SIG-M5 treated with dmso at 0.1 percent for 504 hours (cell line): ENCODE data around the gene TRPC4.
"Not testable (repeated sequence)": the region's sequence is repeated elsewhere in the genome, so short reads cannot be mapped to it uniquely, and the experiment has no call there.

Experiments used
- DNase-seq: peaks from one replicate; lab custom pipeline; 2025; ENCODE audit not compliant: unreplicated experiment; lab: John Stamatoyannopoulos, UW

The TRPC4 gene

DNA sequence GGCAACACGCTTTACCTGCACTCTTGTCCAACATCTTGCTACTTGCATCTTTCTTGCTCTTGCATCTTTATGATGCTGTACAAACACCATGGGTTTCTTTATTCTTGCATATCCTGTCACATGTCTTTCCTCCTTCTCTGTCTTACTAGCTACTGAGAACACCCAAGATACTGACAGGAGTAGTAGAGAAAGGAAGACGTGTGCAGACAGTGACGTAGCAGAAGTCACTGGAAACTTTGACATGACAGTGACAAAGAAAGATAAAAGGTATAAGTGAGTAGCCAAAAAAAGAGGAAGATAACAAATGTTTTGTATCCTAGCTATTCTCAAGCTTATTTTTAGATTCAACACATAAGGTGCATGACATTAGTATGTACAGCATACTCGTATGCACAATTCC lies 34.2 kb downstream of the TRPC4 start:
- DNase-seq, result no peak

DNA sequence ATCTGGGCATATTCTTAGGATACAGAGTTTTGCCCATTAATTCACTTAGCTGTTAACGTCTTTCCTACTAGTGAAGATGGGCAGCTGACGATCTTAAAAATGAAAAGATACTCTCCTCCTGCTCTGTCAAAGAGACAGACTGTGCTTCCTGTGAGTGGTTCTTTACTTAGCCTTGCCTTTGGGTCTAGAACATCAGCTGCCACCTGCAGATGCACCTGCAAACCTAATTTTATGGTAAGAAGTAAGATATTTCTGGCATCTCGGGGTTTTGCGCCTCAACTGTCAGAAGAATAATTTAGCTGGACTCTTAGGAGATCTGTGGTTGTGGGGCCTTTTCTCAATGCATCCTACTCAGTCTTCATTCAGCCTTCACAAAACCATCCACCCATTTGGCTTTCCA lies 36.2 kb downstream of the TRPC4 start:
- DNase-seq, result no peak

- DNase-seq, result no peak
Observed at GRCh38 chr13:37816276-37816675, 53.3 kb downstream of the TRPC4 start.

GRCh38 chr13:37811441-37811840 lies 58.1 kb downstream of the TRPC4 start:
- no peak for DNase-seq

GRCh38 chr13:37806666-37807065 lies 62.9 kb downstream of the TRPC4 start:
- DNase-seq, result no peak

DNA sequence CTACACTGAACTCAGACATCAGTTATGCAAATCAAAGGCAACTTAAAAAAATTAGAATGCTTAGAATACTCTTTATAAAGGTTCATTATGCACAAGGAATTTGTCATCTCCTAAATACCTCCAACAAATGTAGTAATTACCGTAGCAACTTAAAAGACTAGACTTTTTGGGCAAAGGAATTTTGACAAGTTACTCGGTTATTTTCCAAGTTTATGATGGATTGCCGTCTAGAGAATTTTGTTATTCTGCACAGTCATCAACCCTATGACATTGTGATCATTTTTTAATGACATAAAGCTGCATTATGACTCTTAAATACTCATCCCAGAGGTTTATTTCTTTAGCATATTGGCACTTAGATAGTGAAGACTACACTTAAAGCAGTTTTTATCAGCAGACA lies 71.9 kb downstream of the TRPC4 start:
- DNase-seq, result no peak

- DNase-seq, result not testable (repeated sequence)
Observed at GRCh38 chr13:37796795-37797194, 72.8 kb downstream of the TRPC4 start.

- DNase-seq, result no peak
Observed at GRCh38 chr13:37795326-37795725, 74.2 kb downstream of the TRPC4 start.

GRCh38 chr13:37791699-37792098 lies 77.9 kb downstream of the TRPC4 start:
- DNase-seq, result no peak

DNA sequence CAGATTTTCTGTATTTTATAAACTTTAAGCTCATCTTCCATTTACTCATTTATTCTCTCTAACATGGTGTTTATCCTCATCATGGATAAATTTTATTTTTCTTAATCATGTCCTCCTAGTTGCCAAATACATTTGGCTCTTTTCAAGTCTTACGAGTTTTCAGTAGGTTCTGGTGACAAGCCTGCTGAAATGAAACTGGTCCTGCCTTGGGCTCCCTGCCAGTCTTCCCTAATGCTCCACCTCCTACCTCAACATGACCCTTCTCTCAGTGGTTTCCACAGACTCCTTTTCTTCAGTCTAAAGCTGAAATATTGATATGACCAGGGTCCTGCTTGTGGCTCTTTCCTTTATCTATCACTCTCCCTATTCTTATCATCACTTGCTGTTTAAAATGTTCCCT lies 81.2 kb downstream of the TRPC4 start:
- DNase-seq, result no peak

- no peak for DNase-seq
Observed at GRCh38 chr13:37777676-37778075, 91.9 kb downstream of the TRPC4 start.

GRCh38 chr13:37775871-37776270 lies 93.7 kb downstream of the TRPC4 start:
- no peak for DNase-seq

- DNase-seq, result no peak
Observed at GRCh38 chr13:37772644-37773043, 96.9 kb downstream of the TRPC4 start.

GRCh38 chr13:37769545-37769944 lies 100.0 kb downstream of the TRPC4 start:
- DNase-seq, result no peak

GRCh38 chr13:37769078-37769477 lies 100.5 kb downstream of the TRPC4 start:
- DNase-seq, result no peak

GRCh38 chr13:37766502-37766901 lies 103.1 kb downstream of the TRPC4 start:
- DNase-seq, result no peak

- DNase-seq, result no peak
Observed at GRCh38 chr13:37755349-37755748, 114.2 kb downstream of the TRPC4 start.

DNA sequence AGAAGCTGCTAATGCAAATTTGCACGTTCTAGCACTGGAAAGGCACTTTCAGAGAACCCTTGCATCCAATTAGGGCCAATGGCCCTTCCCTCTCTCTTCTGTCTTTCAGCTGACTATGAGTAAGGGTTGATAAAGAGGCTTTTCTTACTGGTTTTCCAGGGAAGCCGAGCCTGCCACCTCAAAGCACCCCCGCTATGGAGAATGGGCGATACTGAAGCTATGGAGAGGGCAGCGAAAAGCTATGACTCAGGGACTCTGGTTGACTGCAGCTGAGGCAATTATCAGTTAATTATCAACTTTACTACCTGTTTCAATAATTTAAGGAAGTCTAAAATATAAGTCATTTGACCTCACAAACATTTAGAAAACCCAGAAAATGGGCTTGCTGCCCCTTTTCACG lies 115.8 kb downstream of the TRPC4 start:
- no peak for DNase-seq

DNA sequence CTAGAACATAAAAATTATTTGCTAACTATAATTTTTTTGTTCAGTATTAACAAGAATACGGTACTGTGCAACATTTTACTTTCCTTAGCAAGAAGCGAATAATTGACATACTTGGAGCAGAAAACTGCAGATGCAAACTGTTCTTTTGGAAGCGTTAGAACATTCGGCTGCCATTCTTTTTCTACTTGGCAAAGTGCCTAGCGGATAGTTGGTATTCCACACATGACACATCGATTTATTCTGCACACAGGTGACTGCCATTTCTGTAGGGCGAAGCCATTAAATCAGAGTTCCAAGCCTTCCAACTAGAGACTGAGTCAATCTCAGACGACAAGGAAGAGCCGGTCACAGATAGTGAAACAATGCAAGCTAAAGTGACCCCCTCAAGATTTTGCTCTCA lies 117.4 kb downstream of the TRPC4 start:
- DNase-seq, result no peak

- no peak for DNase-seq
Observed at GRCh38 chr13:37751025-37751424, 118.5 kb downstream of the TRPC4 start.

- no peak for DNase-seq
Observed at GRCh38 chr13:37748913-37749312, 120.7 kb downstream of the TRPC4 start.

DNA sequence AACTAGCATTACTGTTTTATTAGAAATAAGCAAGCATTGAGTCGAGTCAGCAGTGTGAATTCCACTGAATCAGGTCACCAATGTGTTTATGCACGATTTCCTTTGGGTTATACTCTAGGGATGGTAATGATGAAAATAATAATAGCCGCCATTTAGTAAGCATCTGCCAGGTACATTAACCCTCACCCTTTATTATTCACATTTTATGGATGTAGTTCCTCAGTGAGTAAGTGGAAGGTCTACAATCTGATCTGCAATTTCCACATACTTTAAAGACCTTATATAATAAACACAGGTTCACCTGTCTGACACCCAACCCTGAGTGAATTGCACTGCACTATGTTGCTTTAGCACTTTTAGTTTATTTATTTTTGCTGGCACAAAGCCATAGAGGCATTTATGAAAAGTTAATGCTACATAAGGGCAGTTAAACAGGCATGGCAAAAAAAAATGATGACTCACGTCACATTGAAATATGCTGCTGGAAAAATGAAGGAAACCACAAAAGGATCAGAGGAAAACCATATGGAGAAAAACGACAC lies 122.4 kb downstream of the TRPC4 start:
- DNase-seq, result no peak

- DNase-seq, result no peak
Observed at GRCh38 chr13:37741536-37741935, 128.0 kb downstream of the TRPC4 start.

- no peak for DNase-seq
Observed at GRCh38 chr13:37736045-37736444, 133.5 kb downstream of the TRPC4 start.
